Measurements from ENCODE around the gene EP300. TPM values are rescaled to one million over a fixed set of nuclear protein-coding genes. Genes with fewer than 3 reads are reported as not detected.
"Not testable (repeated sequence)": the region's sequence is repeated elsewhere in the genome, so short reads cannot be mapped to it uniquely, and the experiment has no call there.

EP300 gene
- polyA plus RNA-seq, 1 donor from 2014 or later = 13.9 TPM

GRCh38 chr22:41062146-41062545 lies 30.2 kb upstream of the EP300 start:
- no peak overlapping the region for H3K4me3 ChIP-seq (ENCODE audit: low read length)
- H3K27me3 ChIP-seq (ENCODE audit: insufficient read depth, low read depth, low read length) = no peaks in the 10 kb centered on the region
- H3K27ac ChIP-seq (ENCODE audit: low read length) = no peak overlapping the region
- no peak overlapping the region for H3K4me2 ChIP-seq (ENCODE audit: low read length)
- H2AFZ ChIP-seq (ENCODE audit: low read depth, low read length) = no peak overlapping the region
- TF ChIP-seq REST (IDR thresholded peaks at IDR 0.05; ENCODE audit: borderline replicate concordance) (no peak), CTCF (IDR thresholded peaks at IDR 0.05; ENCODE audit: poor library complexity, severe bottlenecking) (no peak), TAF1 (IDR thresholded peaks at IDR 0.05; ENCODE audit: low read depth) (no peak), MXI1 (conservative IDR thresholded peaks at IDR 0.05; ENCODE audit: poor library complexity, severe bottlenecking) (no peak), POLR2AphosphoS5 (IDR thresholded peaks at IDR 0.05) (no peak), SMC3 (conservative IDR thresholded peaks at IDR 0.05; ENCODE audit: poor library complexity) (no peak), EZH2 (IDR thresholded peaks at IDR 0.05; ENCODE audit: borderline replicate concordance, insufficient read depth, low read length, poor library complexity, severe bottlenecking) (no peak), EP300 (conservative IDR thresholded peaks at IDR 0.05; ENCODE audit: poor library complexity, severe bottlenecking) (no peak)
- H3K79me2 ChIP-seq (replicated peaks; ENCODE audit: insufficient read depth, low read length) = no peaks in the 10 kb centered on the region
- H3K9me3 ChIP-seq (ENCODE audit: low read length) = no peaks in the 10 kb centered on the region
- H3K36me3 ChIP-seq (ENCODE audit: insufficient read depth, low read length) = no peaks in the 10 kb centered on the region
- H3K9ac ChIP-seq (ENCODE audit: low read length) = no peak overlapping the region
- H3K9me2 ChIP-seq (ENCODE audit: insufficient read depth, low read length) = no peaks in the 10 kb centered on the region
- no peaks in the 10 kb centered on the region for H4K20me1 ChIP-seq (ENCODE audit: insufficient read depth)
- no peaks in the 10 kb centered on the region for H3F3A ChIP-seq (ENCODE audit: insufficient read depth, low read length, poor library complexity, severe bottlenecking)

- not testable (repeated sequence) for H2AFZ ChIP-seq (ENCODE audit: low read depth, low read length); H3K9me2 ChIP-seq (ENCODE audit: insufficient read depth, low read length)
These were observed 28.1 kb upstream of the EP300 start for GRCh38 chr22:41064326-41064725.

GRCh38 chr22:41066341-41066740 lies 26.1 kb upstream of the EP300 start:
- not testable (repeated sequence) for H2AFZ ChIP-seq (ENCODE audit: low read depth, low read length)

More at GRCh38 chr22:41064326-41064725, 28.1 kb upstream of the EP300 start:
- H3K9ac ChIP-seq (ENCODE audit: low read length); H3K36me3 ChIP-seq (ENCODE audit: insufficient read depth, low read length); H3K4me3 ChIP-seq (ENCODE audit: low read length); H3K9me3 ChIP-seq (ENCODE audit: low read length); H4K20me1 ChIP-seq (ENCODE audit: insufficient read depth); H3K27ac ChIP-seq (ENCODE audit: low read length); H3F3A ChIP-seq (ENCODE audit: insufficient read depth, low read length, poor library complexity, severe bottlenecking); H3K27me3 ChIP-seq (ENCODE audit: insufficient read depth, low read depth, low read length); H3K79me2 ChIP-seq (replicated peaks; ENCODE audit: insufficient read depth, low read length); H3K4me2 ChIP-seq (ENCODE audit: low read length): not testable (repeated sequence)

GRCh38 chr22:41067968-41068367 lies 24.4 kb upstream of the EP300 start:
- H3K4me2 ChIP-seq (ENCODE audit: low read length); H3K27me3 ChIP-seq (ENCODE audit: insufficient read depth, low read depth, low read length); H4K20me1 ChIP-seq (ENCODE audit: insufficient read depth); H3K36me3 ChIP-seq (ENCODE audit: insufficient read depth, low read length); H3K79me2 ChIP-seq (replicated peaks; ENCODE audit: insufficient read depth, low read length); H2AFZ ChIP-seq (ENCODE audit: low read depth, low read length); H3K4me3 ChIP-seq (ENCODE audit: low read length); H3K9me3 ChIP-seq (ENCODE audit: low read length); H3K27ac ChIP-seq (ENCODE audit: low read length); H3K9ac ChIP-seq (ENCODE audit: low read length); H3K9me2 ChIP-seq (ENCODE audit: insufficient read depth, low read length); H3F3A ChIP-seq (ENCODE audit: insufficient read depth, low read length, poor library complexity, severe bottlenecking): not testable (repeated sequence)

More at GRCh38 chr22:41066341-41066740, 26.1 kb upstream of the EP300 start:
- not testable (repeated sequence) for H3K27me3 ChIP-seq (ENCODE audit: insufficient read depth, low read depth, low read length); H3K9me2 ChIP-seq (ENCODE audit: insufficient read depth, low read length); H3K79me2 ChIP-seq (replicated peaks; ENCODE audit: insufficient read depth, low read length); H3K36me3 ChIP-seq (ENCODE audit: insufficient read depth, low read length); H3K9ac ChIP-seq (ENCODE audit: low read length); H3K4me2 ChIP-seq (ENCODE audit: low read length); H3K9me3 ChIP-seq (ENCODE audit: low read length); H3F3A ChIP-seq (ENCODE audit: insufficient read depth, low read length, poor library complexity, severe bottlenecking); H3K27ac ChIP-seq (ENCODE audit: low read length); H3K4me3 ChIP-seq (ENCODE audit: low read length); H4K20me1 ChIP-seq (ENCODE audit: insufficient read depth)
